Suppressor macrophage treated with lipopolysaccharide for 1 hour (primary cell): ENCODE data around the gene ANO10.
"Not testable (repeated sequence)": the region's sequence is repeated elsewhere in the genome, so short reads cannot be mapped to it uniquely, and the experiment has no call there.

Source experiments
- DNase-seq, 3 donors: peaks; one replicate each; pipeline ENCODE4 v3.0.0-alpha.2; 2020 to 2022

ANO10 gene

DNA sequence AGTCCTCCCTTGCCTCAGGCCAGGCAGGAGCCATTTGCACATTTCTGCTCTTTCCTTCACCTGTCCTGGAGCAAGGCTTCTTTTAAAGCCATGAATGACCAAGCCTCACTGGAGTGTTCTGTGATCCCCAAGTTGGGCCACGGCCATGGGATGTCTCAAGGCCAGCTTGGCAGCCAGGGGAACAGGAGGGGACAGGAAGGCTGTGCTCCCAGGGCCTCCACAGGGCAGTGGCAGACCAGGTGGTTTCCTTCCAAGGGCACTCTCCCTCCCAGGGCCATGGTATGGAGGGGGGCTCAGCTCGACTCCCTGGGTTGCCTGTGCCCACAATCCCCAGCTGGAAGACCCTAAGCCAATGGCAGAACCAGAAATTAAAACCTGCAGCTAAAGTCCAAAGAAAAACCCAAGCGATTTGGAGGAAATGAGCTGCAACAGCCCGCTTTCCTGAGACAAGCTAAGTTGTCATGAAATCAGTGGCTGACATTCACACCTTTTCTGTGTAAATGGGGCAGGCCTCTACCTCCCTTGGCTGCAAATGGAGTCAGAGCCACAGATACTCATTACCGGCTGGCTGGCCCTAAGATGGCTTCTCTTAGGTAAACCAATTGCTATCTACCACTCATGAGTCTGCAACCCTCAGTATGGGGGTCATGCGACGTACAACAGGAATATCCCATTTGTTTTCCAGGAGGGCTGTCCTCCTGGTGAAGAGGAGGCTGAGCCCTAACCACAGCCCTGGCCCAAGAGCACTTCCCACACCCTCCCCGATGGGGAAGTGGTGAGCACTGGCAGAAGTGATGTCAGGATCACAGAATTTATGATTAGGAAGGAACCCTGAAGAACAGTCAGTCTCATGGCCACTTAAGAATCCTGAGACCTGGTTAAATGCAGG lies 252.2 kb downstream of the ANO10 start:
- peak; percentile 85 to 88 (median 85) for DNase-seq

DNA sequence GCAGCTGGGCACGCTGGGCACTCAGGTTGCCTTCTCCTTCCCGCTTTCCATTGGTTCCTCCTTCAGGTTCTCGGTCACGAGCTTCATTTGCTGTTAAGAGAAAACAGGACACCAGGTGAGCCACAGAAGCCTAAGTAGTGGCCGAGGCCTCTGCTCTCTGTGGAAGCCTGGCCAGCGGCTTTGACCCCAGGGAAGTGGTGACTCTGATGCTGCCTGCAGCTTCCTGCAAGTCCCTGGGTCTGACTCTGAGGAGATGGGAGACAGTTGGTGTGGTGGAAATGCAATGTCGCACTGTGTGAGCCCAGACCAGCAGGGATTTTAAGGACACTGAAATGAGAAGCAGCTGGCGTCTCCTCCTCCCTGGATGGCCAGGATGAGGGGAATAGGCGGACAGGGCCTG lies 254.9 kb downstream of the ANO10 start:
- no peak for DNase-seq

DNA sequence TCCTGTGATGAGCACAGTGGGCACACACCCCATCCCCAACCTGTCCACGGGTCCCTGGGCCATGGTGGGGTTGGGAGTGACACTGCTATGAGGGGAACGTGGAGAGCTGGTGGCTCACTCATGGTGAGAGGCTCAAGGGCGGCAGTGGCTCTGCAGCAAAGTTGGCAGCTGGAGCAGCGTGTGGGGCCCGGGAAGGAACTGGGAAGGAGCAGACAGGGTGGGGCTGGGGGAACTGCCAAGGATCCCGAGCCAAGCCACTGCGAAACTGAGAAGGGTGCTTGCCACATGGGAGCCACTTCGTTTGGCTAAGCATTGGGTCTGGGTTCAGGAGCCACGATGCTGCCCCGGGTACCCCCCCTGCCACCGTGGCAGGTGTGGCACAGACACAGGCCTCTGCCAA lies 255.3 kb downstream of the ANO10 start:
- DNase-seq = no peak

DNA sequence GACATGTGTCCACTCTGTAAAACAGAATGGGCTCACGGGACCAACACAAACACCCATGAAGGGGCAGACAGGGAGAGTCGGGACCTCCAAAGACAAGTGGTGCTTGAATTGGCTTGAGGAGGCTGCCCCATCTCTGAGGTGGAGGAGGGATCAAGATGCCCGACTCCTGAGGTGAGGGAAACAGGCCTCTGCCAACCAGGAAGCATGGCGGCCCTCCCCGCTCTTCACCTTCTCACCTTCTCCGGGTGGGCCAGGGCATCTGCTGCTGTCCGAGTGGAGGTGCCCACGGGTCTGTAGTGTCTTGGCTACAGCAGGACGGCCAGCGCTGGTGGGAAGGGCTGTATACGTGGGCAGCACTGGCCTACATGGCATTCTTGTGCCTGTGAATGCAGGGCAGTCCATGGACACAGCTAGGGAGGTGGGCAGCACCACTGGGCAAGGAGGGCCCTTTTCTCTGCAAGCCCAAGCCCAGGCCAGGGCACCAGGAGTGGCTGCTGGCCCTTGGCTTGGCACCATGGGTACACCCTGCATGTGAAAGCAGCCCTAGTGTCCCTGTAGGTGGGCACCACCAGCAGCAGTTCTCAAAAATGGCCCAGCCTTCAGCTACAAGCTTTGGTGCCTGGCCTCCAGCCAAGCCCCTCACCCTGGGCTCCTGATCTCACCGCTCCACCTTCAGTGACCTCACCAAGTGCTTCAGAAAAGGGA lies 256.1 kb downstream of the ANO10 start:
- no peak for DNase-seq

DNA sequence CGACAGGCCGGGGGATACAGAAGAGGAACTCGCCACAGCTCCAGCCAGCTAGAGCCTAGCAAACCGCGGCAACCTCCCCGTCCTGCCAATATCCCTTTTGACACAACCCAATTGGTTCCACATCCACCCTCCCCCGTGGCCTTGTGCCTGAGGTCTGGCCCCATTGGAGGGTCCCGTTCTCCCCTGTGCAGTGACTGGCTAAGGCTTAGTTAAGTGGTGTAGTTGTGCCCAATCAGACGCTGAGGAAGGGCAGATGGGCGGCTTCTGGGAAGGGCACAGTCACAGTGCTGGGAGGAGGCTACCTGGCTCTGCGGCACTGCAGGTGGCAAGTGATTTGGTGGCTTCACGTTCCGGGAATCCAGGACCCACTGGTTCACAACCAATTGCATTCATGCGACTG lies 256.9 kb downstream of the ANO10 start:
- DNase-seq = no peak

DNA sequence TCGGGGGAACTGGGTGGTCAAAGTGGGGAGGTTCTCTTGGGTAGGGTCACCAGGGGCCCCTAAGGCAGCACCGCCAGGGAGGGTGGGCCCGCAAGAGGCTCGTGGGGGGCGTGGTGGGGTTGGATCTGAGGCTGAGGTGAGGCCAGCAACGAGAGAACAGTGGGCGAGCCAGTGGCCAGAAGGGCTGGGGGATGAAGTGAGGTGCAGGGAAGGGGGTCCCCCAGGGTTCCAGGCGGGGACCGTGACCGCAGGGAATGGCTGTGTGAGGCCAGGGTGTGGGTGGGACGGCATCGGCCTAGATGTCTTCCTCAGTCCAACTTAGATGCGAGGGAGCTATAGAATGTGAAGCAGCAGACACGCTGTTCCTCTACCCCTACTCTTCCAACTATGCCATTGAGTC lies 257.3 kb downstream of the ANO10 start:
- DNase-seq = no peak

DNA sequence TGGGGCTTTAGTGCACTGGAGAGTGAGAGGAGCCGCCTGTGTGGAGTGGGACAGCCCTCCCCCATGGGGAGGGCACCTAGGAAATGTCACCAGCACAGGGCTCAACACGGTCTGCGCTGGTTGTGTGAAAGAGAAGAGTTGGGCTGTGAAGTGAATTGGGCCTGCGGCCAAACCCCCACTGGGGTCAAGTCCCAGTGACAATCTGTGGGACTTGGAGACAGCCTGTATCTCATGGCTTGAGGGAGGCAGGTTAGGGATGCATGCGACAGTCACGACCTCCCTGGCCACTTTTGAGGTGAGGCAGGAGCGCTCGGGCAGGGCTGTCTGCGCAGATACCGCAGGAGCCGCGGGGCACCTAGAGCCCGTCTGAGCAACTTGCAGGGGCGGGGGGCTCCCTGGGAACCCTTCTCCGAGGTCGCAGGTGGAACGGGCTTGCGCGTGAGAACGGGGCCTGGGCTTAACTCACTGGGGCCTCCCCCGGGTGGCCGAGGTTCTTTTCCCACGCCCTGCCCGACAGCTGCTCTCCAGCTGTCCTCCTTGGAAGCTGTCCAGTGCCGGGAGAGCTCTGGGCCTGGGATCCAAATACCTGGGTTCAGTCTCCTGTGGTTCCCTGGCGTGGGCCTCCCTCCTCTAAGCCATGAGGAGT lies 258.1 kb downstream of the ANO10 start:
- DNase-seq = no peak

DNA sequence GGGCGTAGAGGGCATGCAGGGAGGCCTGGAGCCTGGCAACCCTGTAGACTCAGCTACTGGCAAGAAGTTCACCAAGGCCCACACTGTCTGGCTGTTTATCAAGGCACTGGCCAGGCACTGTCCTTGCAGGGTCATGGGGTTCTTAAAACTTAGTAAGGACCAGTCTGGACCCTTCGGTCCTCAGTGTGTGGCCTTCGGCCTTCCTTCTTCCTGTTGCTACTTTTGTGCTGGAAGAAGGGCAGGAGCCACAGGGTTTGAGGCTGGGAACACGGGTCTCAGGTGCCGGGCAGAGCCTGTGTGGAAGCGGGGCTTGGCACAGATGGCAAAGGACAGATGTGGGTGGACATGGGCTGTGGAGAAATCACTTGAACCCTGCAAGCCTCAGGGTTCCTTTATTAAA lies 258.9 kb downstream of the ANO10 start:
- no peak for DNase-seq

DNA sequence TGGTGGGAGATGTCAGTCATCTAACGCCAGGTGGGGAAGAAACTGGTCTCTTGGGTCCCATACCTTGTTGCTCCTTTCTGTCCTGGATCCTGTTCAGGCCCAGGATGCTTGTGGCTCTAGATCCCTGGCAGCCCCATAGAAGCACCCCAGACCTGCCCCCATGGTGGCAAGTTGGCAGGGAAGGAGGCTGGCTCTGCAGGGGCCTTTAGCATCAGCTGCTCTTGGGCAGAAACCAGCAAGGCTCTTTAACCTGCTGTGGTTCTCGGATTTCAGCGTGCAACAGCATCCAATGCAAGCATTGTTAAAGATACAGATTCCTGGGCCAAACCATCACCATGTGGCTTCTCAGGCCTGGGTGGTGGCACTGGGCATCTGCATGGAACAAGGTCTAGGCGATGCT lies 259.6 kb downstream of the ANO10 start:
- DNase-seq = no peak

DNA sequence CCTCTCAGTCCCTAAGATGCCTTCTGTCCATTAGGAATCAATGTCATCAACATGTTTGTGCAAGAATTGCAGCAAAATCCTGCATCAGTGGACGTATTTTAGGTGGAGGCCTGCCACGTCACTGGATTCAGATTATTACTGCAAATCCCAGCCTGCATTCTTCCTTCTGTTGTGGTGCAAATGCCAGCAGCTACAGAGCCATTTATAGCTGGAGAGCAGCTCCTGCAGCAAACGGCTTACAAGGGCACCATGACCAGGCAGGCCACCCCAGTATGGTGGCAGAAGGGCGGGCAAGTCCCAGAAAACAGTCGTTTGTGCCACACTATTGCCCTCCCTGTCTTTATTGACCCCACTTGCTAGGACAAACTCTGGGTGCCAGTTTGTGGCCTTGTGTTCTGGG lies 260.7 kb downstream of the ANO10 start:
- no peak for DNase-seq

DNA sequence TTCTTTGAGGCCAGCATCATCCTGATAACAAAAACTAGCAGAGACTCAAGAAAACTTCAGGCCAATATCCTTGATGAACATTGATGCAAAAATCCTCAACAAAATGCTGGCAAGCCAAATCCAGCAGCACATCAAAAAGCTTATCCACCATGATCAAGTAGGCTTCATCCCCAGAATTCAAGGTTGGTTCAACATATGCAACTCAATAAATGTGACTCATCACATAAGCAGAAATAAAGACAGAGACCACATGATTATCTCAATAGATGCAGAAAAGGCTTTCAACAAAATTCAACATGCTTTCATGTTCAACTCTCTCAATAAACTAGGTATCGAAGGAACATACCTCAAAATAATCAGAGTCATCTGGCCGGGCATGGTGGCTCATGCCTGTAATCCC lies 265.8 kb downstream of the ANO10 start:
- DNase-seq = not testable (repeated sequence)

DNA sequence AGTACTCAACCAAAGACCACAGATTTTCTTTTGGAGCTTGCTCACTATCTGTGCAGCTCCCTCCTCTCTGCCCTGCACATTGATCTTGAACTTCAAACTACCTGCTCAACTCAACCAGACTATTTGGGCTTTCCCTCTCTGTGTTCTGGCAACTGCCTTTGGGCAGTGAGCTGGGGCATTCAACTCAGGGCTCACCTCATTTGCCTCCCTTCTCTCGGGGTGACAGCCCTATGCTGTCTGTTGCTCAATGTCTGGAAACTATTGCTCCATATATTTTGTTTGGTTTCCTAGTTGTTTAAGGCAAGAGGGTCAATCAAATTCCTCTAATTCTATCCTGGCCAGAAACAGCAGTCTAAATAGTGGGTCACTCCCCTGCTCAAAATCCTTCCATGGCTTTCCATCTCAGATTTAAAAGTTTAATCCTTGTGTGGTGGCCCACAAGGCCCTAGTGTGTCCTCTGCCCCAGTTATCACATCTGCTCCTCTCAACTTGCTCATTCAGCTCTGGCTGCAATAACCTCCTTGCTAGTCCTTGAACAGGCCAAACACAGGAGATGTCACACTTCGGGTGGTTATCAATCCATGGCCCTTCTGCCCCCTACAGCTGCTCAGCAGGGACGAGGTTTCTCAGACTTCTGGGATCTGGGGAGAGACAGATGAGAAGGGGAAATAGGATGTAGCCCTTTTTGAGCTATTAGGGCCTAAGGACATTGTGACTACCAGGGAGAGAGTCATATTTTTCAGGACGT lies 267.7 kb downstream of the ANO10 start:
- no peak for DNase-seq

DNA sequence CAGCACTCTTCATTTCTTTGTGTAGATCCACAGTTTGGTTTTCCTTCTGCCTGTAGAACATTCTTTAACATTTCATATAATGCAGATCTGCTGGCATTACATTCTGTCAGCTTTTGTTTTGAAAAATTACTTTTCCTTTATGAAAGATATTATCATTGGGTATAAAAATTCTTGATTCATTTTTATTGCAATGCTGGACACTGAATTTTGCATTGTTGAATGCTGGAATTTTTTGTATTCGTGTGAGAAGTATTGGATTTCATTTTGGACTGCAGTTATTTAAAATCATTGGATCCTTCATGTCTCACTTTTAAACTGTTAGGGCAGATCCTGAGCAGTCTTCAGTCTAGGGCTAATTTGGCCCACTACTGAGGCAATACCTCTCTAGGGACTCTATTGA lies 268.4 kb downstream of the ANO10 start:
- no peak for DNase-seq

DNA sequence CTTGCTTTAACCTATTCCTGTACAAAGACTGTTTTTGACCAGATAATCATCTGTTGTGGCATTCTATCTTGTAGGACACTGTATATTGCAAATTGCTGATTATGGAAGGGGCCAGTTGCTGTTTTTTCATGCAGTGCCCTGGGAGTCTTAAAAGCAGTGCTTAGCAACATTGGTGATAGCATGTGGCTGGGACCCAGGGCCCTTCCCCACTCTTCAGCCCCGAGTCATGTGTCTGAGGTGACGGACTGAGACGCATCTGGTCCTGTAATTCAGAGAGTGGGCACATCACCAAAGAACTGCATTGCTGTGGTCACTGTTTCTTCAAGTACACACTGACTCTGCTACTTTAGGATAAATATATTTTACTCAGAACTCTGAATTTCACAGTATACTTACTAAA lies 272.1 kb downstream of the ANO10 start:
- DNase-seq = no peak

DNA sequence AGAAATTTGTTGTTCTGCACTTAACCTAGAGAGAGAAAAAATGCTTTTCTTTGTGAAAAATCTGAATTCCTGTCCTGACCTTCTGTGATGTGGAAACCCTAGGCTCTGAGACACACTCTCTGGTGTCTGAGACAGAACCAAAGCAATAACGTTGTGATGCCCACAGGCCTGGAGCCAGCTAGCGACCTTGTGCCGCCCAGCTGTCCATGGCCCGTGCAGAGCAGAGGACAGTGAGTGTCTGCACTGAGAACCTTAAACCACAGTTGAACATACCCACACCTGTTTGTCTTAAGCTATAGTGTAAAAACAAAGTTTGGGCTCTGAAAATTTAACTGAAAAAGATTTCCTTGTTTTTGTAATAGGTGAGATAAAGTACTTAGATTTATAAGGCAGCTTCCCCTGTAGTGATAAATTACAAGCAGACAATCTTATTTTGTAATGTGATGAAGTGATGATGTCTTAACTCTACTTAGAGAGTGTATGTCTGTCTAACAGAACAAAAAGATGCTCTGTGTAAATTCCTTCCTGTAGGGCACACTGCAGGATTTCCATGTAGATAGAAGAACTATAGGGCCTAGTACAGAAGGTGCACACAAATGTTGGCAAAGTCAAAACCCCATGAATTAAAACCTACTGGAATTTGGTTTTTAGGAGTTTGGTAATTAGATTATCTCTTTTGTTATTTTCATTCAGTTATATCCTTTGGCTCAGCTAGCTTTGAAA lies 272.8 kb downstream of the ANO10 start:
- DNase-seq = no peak

DNA sequence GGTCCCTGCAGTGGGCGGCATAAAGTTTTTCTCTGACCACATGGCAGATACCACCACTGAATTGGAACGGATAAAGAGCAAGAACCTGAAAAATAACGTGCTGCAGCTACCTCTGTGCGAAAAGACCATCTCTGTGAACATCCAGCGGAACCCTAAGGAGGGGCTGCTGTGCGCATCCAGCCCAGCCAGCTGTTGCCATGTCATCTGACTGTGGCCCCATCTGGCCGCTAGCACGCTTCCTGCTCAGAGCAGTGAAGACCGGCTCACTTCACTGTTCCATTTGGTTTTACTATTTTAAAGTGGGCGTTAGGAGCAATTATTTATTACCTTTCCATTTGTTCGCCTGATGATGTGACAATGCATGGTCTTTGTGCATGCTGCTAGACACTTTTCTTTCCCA lies 273.5 kb downstream of the ANO10 start:
- no peak for DNase-seq

DNA sequence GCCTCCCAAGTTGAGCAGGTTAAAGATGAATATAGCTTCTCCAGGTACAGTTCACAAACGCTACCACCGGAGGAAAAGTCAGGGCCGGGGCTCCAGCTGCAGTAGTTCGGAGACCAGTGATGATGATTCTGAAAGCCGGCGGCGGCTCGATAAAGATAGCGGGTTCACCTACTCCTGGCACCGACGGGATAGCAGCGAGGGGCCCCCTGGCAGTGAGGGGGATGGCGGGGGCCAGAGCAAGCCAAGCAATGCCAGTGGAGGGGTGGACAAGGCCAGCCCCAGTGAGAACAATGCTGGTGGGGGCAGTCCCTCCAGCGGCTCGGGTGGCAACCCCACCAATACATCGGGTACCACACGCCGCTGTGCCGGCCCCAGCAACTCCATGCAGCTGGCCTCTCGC lies 274.0 kb downstream of the ANO10 start:
- no peak for DNase-seq

DNA sequence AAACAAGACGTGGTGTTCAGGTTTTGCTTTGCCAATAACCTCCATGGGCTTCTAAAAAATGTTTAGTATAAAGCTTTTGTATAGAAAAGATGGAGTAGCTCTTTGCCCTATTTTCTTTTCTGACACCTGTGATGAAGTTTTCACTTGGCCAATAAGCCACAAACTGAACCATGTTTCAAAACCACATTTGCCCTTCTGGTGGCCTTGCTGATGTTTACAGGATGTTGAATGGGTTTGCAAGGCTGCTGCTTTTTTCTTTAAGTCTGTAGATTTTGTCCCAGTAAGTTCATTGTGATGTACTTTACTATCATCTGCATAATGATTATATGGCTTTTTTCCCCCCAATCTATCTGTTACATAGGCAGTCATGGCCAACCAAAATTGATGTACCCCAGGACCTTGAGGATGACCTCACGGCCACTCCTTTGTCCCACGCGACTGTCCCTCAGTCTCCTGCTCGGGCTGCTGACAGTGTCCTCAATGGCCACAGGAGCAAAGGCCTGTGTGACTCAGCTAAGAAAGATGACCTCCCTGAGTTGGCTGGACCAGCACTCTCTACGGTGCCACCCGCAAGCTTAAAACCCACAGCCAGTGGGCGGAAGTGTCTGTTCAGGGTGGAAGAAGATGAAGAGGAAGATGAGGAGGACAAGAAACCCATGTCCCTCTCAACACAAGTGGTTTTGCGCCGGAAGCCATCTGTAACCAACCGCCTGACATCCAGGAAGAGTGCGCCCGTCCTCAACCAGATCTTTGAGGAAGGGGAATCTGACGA lies 274.6 kb downstream of the ANO10 start:
- DNase-seq = no peak

DNA sequence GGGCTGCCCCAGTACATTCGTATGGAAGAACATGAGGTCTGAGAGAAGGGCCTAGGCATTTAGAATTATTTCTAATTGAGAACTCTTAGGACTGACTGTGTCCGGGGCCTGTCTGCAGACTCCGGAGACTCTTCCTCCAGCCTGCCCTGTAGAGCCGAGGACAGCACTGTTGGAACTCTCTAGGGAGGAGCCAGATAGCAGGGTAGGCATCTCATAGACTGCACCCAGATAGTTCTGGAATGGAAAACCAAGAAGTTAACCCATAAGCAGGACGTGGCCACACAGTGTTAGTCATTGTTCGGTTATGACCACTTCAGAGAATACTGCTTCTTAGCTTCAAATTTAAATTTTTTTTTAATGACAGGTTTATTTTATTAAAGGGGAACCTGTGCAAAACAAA lies 275.9 kb downstream of the ANO10 start:
- no peak for DNase-seq

DNA sequence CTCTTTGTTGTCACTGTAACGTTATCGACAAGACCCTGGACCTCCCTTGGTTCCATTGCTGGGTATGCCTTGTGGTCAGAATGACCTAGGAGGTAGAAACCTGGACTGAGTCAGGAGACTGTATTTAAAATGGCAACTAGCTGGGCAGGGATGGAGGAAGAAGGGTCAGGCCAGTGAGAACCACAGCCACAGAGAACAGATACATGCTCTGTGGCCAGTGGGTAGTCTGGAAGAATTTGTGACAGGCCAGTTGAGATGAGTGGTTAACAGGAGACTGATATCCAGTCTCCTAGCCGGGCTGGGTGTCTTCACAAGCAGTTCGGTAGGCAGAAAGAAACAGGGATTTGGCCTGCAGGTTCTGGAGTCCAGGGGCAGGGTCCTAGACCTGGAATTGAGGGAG lies 276.6 kb downstream of the ANO10 start:
- no peak for DNase-seq

DNA sequence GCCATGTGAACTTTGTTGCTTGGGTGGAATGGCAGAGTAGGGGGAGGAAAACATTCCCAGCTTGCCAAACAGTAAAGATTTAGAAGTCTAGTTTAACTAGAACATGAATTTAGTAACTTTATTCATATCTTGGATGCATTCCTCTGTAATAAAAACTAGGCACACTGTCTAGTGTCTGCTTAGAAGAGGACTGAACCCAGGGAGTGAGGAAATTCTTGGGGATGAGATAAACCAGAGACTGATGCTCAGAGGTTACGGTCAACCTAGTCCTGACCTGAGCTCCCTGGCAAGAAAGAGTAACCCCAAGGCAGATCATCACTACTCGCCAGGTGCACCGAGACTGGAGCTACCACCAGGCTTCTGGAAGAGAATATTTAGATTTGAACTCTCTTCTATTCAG lies 277.3 kb downstream of the ANO10 start:
- no peak for DNase-seq

DNA sequence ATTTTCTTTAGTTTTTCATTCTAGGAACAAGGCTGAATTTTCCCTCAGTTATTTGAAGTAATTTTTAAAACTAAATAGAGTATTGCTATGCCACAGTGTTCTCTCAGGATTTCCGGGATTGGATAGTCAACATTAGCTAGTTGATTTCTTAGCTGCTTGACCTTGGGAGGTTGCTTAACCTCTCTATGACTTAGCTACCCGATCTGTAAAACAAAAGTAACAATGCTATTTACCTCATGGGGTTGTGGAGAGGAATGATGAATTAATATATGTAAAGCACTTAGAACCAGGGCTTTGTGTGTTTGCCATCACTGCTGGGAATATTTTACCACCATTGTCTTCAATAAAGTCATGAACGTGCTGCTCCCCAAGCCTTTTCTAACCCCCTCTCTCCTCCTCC lies 278.0 kb downstream of the ANO10 start:
- no peak for DNase-seq
